Chondrocyte (in vitro differentiated cells): ENCODE results near the gene SLC25A10. TPM values are rescaled to one million over a fixed set of nuclear protein-coding genes. Genes with fewer than 3 reads are reported as not detected.
A peak's percentile ranks its signal among the peaks of the same experiment; 100 is the strongest.

Experiments used
- DNase-seq: peaks from one replicate; pipeline ENCODE4 v3.0.0; 2021; ENCODE audit warnings: mixed read lengths, low spot score
- H3K27ac Mint-ChIP-seq: one replicate; pipeline ENCODE4 v1.8.0; 2021; ENCODE audit warnings: mild to moderate bottlenecking, moderate library complexity, mixed read lengths; ENCODE audit not compliant: unreplicated experiment
- H3K27me3 Mint-ChIP-seq: 2 replicates; pipeline ENCODE4 v1.8.0; 2021; ENCODE audit warnings: low read depth, mixed read lengths
- H3K36me3 Mint-ChIP-seq: 2 replicates; pipeline ENCODE4 v1.8.0; 2021; ENCODE audit warnings: low read depth, mixed read lengths
- H3K4me1 Mint-ChIP-seq: 2 replicates; pipeline ENCODE4 v1.8.0; 2021; ENCODE audit warnings: low read depth, mild to moderate bottlenecking, mixed read lengths
- H3K4me3 Mint-ChIP-seq: one replicate; pipeline ENCODE4 v1.8.0; 2021; ENCODE audit warnings: mild to moderate bottlenecking, moderate library complexity, mixed read lengths; ENCODE audit not compliant: unreplicated experiment
- H3K9me3 Mint-ChIP-seq: 2 replicates; pipeline ENCODE4 v1.8.0; 2021; ENCODE audit warnings: low read depth, mixed read lengths
- CTCF ChIP-seq: fragments of 200-600 bp; sonication (generic); IDR thresholded peaks from 2 replicates; pipeline ENCODE4 v1.5.0; 2021; ENCODE audit warnings: antibody characterized with exemption, mild to moderate bottlenecking, moderate library complexity
- microRNA-seq: library from miRNA; unstranded; fragments of <30 nt; microRNA quantifications from one replicate; pipeline ENCODE4 v1.2.0, GENCODE V29; 2020; ENCODE audit warnings: borderline number of aligned reads
- total RNA-seq: library from RNA; stranded (reverse); gene quantifications from 3 replicates; pipeline ENCODE4 v1.2.1, GENCODE V29; 2021

The SLC25A10 gene
- total RNA-seq, 1 donor from 2014 or later = 5.7 TPM

- Mint-ChIP-seq H3K4me1 (no peaks in the 10 kb centered on the region), H3K27ac (no peak overlapping the region), H3K36me3 (no peaks in the 10 kb centered on the region), H3K27me3 (no peaks in the 10 kb centered on the region), H3K9me3 (no peaks in the 10 kb centered on the region), H3K4me3 (no peak overlapping the region)
- TF ChIP-seq CTCF = no peak
- peak; percentile 89 for DNase-seq
Measured at GRCh38 chr17:81741049-81741593, 29.0 kb downstream of the SLC25A10 start.

- no peak overlapping the region for H3K4me3 Mint-ChIP-seq
- DNase-seq = no peak
- no peak overlapping the region for H3K27ac Mint-ChIP-seq
- no peaks in the 10 kb centered on the region for H3K9me3 Mint-ChIP-seq
- H3K36me3 Mint-ChIP-seq = no peaks in the 10 kb centered on the region
- no peak for TF ChIP-seq CTCF
- no peaks in the 10 kb centered on the region for H3K4me1 Mint-ChIP-seq
- H3K27me3 Mint-ChIP-seq = no peaks in the 10 kb centered on the region
Measured at GRCh38 chr17:81741594-81742452, 29.7 kb downstream of the SLC25A10 start.

Small RNAs within 50 kb of the gene (microRNA-seq; reads per million reads assigned to microRNA genes)
- not detected for gene MIR6786

Other genes starting within 250 kb of the SLC25A10 start
- 3,639 to 4,575 TPM (median 4,567 TPM) in 3 replicates for gene ACTG1, start 199.5 kb upstream of the SLC25A10 start, total RNA-seq
- 4.1 to 6.1 TPM (median 5.3 TPM) in 3 replicates for gene FSCN2, start 183.9 kb upstream of the SLC25A10 start, total RNA-seq
- 39.8 to 62.7 TPM (median 43.1 TPM) in 3 replicates for gene FAAP100, start 159.9 kb upstream of the SLC25A10 start, total RNA-seq
- gene NPLOC4, start 75.2 kb upstream of the SLC25A10 start, total RNA-seq = 104 to 118 TPM (median 110 TPM) in 3 replicates
- 1.7 to 2.2 TPM (median 1.8 TPM) in 3 replicates for gene TSPAN10, start 75.1 kb upstream of the SLC25A10 start, total RNA-seq
- gene PDE6G, start 55.7 kb upstream of the SLC25A10 start, total RNA-seq = not detected in 3 replicates
- gene OXLD1, start 45.7 kb upstream of the SLC25A10 start, total RNA-seq = 24.2 to 32.7 TPM (median 26.5 TPM) in 3 replicates
- gene CCDC137, start 45.5 kb upstream of the SLC25A10 start, total RNA-seq = 13.8 to 19.1 TPM (median 15.4 TPM) in 3 replicates
- gene ARL16, start 28.5 kb upstream of the SLC25A10 start, total RNA-seq = 29.5 to 32.6 TPM (median 32.5 TPM) in 3 replicates
- gene HGS, start 28.3 kb upstream of the SLC25A10 start, total RNA-seq = 87.4 to 93.1 TPM (median 89.6 TPM) in 3 replicates
- gene MRPL12, start 8.9 kb upstream of the SLC25A10 start, total RNA-seq = 38.7 to 48.6 TPM (median 41.8 TPM) in 3 replicates
- gene GCGR, start 91.9 kb downstream of the SLC25A10 start, total RNA-seq = not detected in 3 replicates
- 122 to 133 TPM (median 131 TPM) in 3 replicates for gene MCRIP1, start 121.0 kb downstream of the SLC25A10 start, total RNA-seq
- gene PPP1R27, start 122.8 kb downstream of the SLC25A10 start, total RNA-seq = not detected in 3 replicates
- 958 to 1,257 TPM (median 1,012 TPM) in 3 replicates for gene P4HB, start 148.3 kb downstream of the SLC25A10 start, total RNA-seq
- gene ARHGDIA, start 159.1 kb downstream of the SLC25A10 start, total RNA-seq = 452 to 481 TPM (median 476 TPM) in 3 replicates
- 56.0 to 73.7 TPM (median 59.8 TPM) in 3 replicates for gene ALYREF, start 179.3 kb downstream of the SLC25A10 start, total RNA-seq
- gene ANAPC11, start 179.4 kb downstream of the SLC25A10 start, total RNA-seq = 120 to 132 TPM (median 122 TPM) in 3 replicates
- 0.48 to 1.3 TPM (median 1.3 TPM) in 3 replicates for gene NPB, start 190.0 kb downstream of the SLC25A10 start, total RNA-seq
- gene PCYT2, start 199.1 kb downstream of the SLC25A10 start, total RNA-seq = 28.5 to 32.5 TPM (median 28.8 TPM) in 3 replicates
- 14.5 to 16.0 TPM (median 15.8 TPM) in 3 replicates for gene SIRT7, start 205.9 kb downstream of the SLC25A10 start, total RNA-seq
- 28.3 to 38.1 TPM (median 37.8 TPM) in 3 replicates for gene MAFG, start 215.5 kb downstream of the SLC25A10 start, total RNA-seq
- 154 to 235 TPM (median 224 TPM) in 3 replicates for gene PYCR1, start 225.0 kb downstream of the SLC25A10 start, total RNA-seq
- not detected in 3 replicates for gene MYADML2, start 234.9 kb downstream of the SLC25A10 start, total RNA-seq
- gene NOTUM, start 248.9 kb downstream of the SLC25A10 start, total RNA-seq = 0.29 TPM in 1 of 3 replicates, not detected in the others